ENCODE results near the gene STIM2.

DNA sequence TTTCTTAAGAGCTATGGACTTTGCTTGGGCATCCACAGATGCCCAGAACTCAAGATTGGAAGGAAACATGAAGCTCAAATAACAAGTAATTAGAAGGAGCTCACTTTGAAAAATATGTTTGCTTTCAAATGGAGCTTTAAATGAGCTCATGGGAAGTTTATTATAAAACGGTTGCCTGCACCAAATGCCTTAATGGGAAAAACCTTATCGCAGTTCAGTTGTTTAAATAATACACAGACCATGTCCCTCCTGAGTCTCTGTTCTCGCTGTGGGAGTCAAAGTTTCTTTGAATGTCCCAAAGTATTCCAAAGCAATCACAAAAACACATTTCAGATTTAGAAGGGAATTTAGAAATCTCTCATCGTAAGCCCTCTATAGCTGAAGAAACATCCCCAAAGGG, 31.6 kb upstream of the STIM2 start:
- TF ChIP-seq, protein P1, sequence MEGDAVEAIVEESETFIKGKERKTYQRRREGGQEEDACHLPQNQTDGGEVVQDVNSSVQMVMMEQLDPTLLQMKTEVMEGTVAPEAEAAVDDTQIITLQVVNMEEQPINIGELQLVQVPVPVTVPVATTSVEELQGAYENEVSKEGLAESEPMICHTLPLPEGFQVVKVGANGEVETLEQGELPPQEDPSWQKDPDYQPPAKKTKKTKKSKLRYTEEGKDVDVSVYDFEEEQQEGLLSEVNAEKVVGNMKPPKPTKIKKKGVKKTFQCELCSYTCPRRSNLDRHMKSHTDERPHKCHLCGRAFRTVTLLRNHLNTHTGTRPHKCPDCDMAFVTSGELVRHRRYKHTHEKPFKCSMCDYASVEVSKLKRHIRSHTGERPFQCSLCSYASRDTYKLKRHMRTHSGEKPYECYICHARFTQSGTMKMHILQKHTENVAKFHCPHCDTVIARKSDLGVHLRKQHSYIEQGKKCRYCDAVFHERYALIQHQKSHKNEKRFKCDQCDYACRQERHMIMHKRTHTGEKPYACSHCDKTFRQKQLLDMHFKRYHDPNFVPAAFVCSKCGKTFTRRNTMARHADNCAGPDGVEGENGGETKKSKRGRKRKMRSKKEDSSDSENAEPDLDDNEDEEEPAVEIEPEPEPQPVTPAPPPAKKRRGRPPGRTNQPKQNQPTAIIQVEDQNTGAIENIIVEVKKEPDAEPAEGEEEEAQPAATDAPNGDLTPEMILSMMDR (IDR thresholded peaks at IDR 0.05) = no peak
- no peak for TF ChIP-seq POLR2A (IDR thresholded peaks at IDR 0.05)

Data from transverse colon (tissue), 3 donors.